ENCODE data around the gene KMT2A. TPM values are rescaled to one million over a fixed set of nuclear protein-coding genes. Genes with fewer than 3 reads are reported as not detected.

KMT2A gene
- total and polyA plus RNA-seq, 12 donors, result 9.5 to 107 (median 42.5) TPM

DNA sequence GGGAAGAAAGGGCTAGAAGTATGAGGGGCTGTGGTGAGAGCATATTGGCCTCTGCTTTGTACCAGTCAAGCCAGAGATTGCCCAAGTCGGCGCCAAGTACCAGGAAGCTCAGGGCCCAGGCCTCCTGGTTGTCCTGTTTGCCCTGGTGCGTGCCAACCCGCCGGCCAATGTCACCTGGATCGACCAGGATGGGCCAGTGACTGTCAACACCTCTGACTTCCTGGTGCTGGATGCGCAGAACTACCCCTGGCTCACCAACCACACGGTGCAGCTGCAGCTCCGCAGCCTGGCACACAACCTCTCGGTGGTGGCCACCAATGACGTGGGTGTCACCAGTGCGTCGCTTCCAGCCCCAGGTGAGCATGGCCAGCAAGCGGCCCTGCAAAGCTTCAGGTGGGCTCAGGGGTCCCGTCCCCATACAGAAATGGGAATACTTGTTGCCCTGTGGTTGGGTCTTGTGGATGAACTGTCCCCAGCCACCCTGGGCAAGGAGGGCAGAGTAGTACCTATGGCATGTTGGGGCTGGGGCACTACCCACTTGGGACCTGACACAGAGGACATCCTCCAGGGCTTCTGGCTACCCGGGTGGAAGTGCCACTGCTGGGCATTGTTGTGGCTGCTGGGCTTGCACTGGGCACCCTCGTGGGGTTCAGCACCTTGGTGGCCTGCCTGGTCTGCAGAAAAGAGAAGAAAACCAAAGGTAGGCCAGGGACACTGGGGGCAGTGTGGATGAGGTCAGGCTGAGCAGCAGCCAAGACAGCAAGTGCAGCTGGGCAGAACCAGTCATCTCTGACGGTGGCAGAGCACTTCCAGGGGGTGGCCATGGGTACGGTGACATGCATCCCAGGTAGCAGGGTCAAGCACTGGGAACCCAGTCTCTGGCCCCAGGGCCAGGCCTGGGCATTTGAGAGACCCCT, 96.8 kb downstream of the KMT2A start:
- Histone ChIP-seq H3K4me1 (replicated peaks in 1 of 2) (peaks cover 0 to 21% of the 10 kb centered on the region in 2 donors), H3K27me3 (no peaks in the 10 kb centered on the region), H3K9me3 (replicated peaks in 1 of 3) (no peaks in the 10 kb centered on the region), H3K4me3 (no peak overlapping the region), H3K27ac (no peak overlapping the region), H3K36me3 (replicated peaks in 1 of 2) (no peaks in the 10 kb centered on the region)
- intact Hi-C loops (cut with DNase I), result no loop called here
- 90 to 100% (median 95%) methylated on average over 3 to 19 of the region's 19 CpGs for WGBS, 4 donors
- no peak for TF ChIP-seq POLR2A (IDR thresholded peaks at IDR 0.05)
- TF ChIP-seq, protein P1, sequence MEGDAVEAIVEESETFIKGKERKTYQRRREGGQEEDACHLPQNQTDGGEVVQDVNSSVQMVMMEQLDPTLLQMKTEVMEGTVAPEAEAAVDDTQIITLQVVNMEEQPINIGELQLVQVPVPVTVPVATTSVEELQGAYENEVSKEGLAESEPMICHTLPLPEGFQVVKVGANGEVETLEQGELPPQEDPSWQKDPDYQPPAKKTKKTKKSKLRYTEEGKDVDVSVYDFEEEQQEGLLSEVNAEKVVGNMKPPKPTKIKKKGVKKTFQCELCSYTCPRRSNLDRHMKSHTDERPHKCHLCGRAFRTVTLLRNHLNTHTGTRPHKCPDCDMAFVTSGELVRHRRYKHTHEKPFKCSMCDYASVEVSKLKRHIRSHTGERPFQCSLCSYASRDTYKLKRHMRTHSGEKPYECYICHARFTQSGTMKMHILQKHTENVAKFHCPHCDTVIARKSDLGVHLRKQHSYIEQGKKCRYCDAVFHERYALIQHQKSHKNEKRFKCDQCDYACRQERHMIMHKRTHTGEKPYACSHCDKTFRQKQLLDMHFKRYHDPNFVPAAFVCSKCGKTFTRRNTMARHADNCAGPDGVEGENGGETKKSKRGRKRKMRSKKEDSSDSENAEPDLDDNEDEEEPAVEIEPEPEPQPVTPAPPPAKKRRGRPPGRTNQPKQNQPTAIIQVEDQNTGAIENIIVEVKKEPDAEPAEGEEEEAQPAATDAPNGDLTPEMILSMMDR (IDR thresholded peaks at IDR 0.05), result no peak
- DNase-seq, result peak in 1 of 7 donors; percentile 50

DNA sequence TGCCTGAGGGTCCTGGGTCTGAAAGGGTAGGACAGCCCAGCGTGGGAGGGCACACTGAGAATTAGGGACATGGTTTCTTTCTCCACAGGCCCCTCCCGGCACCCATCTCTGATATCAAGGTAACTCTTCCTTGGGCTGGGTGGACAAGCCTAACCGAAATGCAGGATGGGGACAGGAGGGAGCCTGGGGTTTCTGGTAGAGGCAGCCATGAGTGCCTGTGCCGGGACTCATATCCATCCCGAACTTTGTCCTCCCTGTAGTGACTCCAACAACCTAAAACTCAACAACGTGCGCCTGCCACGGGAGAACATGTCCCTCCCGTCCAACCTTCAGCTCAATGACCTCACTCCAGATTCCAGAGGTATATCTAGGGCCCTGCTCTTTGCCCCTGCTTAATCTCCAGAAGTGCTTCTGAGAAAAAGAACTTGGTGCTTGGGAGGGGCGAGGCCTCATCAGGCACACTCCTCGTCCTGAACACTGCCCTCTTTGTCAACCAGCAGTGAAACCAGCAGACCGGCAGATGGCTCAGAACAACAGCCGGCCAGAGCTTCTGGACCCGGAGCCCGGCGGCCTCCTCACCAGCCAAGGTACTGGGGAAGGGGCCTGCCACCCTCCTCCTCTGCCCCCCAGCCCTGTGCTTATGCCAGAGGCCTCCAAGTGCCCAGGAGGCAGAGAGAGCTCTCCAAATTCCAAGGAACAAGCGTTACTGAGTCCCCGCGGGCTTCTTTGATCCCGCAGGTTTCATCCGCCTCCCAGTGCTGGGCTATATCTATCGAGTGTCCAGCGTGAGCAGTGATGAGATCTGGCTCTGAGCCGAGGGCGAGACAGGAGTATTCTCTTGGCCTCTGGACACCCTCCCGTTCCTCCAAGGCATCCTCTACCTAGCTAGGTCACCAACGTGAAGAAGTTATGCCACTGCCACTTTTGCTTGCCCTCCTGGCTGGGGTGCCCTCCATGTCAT, 97.8 kb downstream of the KMT2A start:
- peak in 1 of 7 donors; percentile 39 for DNase-seq
- H3K4me1 ChIP-seq (replicated peaks in 1 of 2), result peaks cover 0 to 21% of the 10 kb centered on the region in 2 donors
- no peaks in the 10 kb centered on the region for H3K27me3 ChIP-seq
- no peak for TF ChIP-seq POLR2A (IDR thresholded peaks at IDR 0.05)
- TF ChIP-seq, protein P1 (IDR thresholded peaks at IDR 0.05), result no peak
- no peaks in the 10 kb centered on the region for H3K36me3 ChIP-seq (replicated peaks in 1 of 2)
- H3K27ac ChIP-seq, result no peak overlapping the region
- H3K4me3 ChIP-seq, result no peak overlapping the region
- no peaks in the 10 kb centered on the region for H3K9me3 ChIP-seq (replicated peaks in 1 of 3)
- intact Hi-C loops (cut with DNase I), result no loop called here
- 83 to 87% (median 83%) methylated on average over 25 to 27 of the region's 27 CpGs for WGBS, 4 donors

DNA sequence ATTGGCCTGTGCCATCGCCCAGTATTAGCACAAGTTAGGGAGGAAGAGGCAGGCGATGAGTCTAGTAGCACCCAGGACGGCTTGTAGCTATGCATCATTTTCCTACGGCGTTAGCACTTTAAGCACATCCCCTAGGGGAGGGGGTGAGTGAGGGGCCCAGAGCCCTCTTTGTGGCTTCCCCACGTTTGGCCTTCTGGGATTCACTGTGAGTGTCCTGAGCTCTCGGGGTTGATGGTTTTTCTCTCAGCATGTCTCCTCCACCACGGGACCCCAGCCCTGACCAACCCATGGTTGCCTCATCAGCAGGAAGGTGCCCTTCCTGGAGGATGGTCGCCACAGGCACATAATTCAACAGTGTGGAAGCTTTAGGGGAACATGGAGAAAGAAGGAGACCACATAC, 99.0 kb downstream of the KMT2A start:
- 77 to 87% (median 81%) methylated on average over 9 of the region's 9 CpGs for WGBS, 4 donors
- no peak overlapping the region for H3K27ac ChIP-seq
- no peaks in the 10 kb centered on the region for H3K27me3 ChIP-seq
- H3K4me3 ChIP-seq, result no peak overlapping the region
- TF ChIP-seq POLR2A (IDR thresholded peaks at IDR 0.05), result no peak
- TF ChIP-seq, protein P1 (IDR thresholded peaks at IDR 0.05), result no peak
- DNase-seq, result no peak
- H3K4me1 ChIP-seq (replicated peaks in 1 of 2), result peaks cover 2 to 11% of the 10 kb centered on the region in 2 donors
- intact Hi-C loops (cut with DNase I), result no loop called here
- no peaks in the 10 kb centered on the region for H3K9me3 ChIP-seq (replicated peaks in 1 of 3)
- H3K36me3 ChIP-seq (replicated peaks in 1 of 2), result no peaks in the 10 kb centered on the region

DNA sequence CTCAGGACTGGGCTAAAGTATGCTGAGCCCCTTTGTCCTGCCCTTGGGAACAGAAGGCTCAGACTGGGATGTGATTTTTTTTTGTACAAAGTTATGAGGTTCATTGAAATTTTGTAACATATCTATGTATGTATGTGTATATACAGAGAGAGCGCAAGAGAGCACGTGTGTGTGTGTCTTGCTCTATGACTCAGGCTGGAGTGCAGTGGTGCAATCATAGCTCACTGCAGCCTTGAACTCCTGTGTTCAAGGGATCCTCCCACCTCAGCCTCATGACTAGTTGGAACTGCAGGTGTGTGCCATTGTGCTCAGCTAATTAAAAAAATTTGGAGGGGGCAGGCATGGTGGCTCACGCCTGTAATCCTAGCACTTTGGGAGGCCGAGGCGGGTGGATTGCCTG, 100.4 kb downstream of the KMT2A start:
- intact Hi-C loops (cut with DNase I), result no loop called here
- peak overlapping the region in 2 of 5 donors; percentile 70 to 73 for H3K27ac ChIP-seq
- no peaks in the 10 kb centered on the region for H3K9me3 ChIP-seq (replicated peaks in 1 of 3)
- H3K4me3 ChIP-seq, result no peak overlapping the region
- no peaks in the 10 kb centered on the region for H3K36me3 ChIP-seq (replicated peaks in 1 of 2)
- H3K4me1 ChIP-seq (replicated peaks in 1 of 2), result peaks cover 5 to 15% of the 10 kb centered on the region in 2 donors
- 76 to 87% (median 80%) methylated on average over 5 of the region's 5 CpGs for WGBS, 4 donors
- DNase-seq, result peak; percentile 54 to 83 (median 78)
- no peaks in the 10 kb centered on the region for H3K27me3 ChIP-seq
- TF ChIP-seq, protein P1 (IDR thresholded peaks at IDR 0.05), result no peak
- TF ChIP-seq POLR2A (IDR thresholded peaks at IDR 0.05), result no peak
